Measurements from ENCODE around the gene SLC6A9.
A peak's percentile ranks its signal among the peaks of the same experiment; 100 is the strongest.

The SLC6A9 gene

GRCh38 chr1:44072821-44073220, 41.6 kb upstream of the SLC6A9 start:
- no peak overlapping the region for H3K4me3 ChIP-seq (ENCODE audit: low read depth, low read length)
- no peak for TF ChIP-seq CTCF (IDR thresholded peaks at IDR 0.05; ENCODE audit: borderline replicate concordance, insufficient read depth, low read depth, low read length)

DNA sequence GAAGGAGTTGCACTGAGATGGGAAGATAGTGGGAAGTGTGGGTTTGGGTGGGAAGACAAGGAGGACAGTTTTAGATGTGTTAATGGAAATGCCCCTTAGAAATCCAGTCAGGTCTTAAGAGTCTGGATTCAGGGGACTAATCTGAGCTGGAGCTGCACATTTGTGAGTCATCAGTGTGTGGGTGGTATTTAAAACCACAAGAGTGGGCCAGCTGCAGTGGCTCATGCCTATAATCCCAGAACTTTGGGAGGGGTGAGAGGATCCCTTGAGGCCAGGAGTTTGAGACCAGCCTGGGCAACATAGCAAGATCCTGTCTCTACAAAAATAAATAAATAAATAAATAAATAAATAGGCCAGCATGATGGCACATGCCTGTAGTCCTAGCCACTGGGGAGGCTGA, 40.9 kb upstream of the SLC6A9 start:
- no peak overlapping the region for H3K4me3 ChIP-seq (ENCODE audit: low read depth, low read length)
- no peak for TF ChIP-seq CTCF (IDR thresholded peaks at IDR 0.05; ENCODE audit: borderline replicate concordance, insufficient read depth, low read depth, low read length)

GRCh38 chr1:44071461-44071860, 40.2 kb upstream of the SLC6A9 start:
- TF ChIP-seq CTCF (IDR thresholded peaks at IDR 0.05; ENCODE audit: borderline replicate concordance, insufficient read depth, low read depth, low read length) = no peak

GRCh38 chr1:44068442-44068921, 37.2 kb upstream of the SLC6A9 start:
- TF ChIP-seq CTCF (IDR thresholded peaks at IDR 0.05; ENCODE audit: borderline replicate concordance, insufficient read depth, low read depth, low read length) = no peak
- no peak overlapping the region for H3K4me3 ChIP-seq (ENCODE audit: low read depth, low read length)

More at GRCh38 chr1:44071461-44071860, 40.2 kb upstream of the SLC6A9 start:
- no peak overlapping the region for H3K4me3 ChIP-seq (ENCODE audit: low read depth, low read length)

- H3K4me3 ChIP-seq (ENCODE audit: low read depth, low read length) = peak overlapping the region; percentile 19
- no peak for TF ChIP-seq CTCF (IDR thresholded peaks at IDR 0.05; ENCODE audit: borderline replicate concordance, insufficient read depth, low read depth, low read length)
Observed at GRCh38 chr1:44067266-44068250, 36.3 kb upstream of the SLC6A9 start.

GRCh38 chr1:44062656-44063179, 31.5 kb upstream of the SLC6A9 start:
- H3K4me3 ChIP-seq (ENCODE audit: low read depth, low read length) = no peak overlapping the region
- no peak for TF ChIP-seq CTCF (IDR thresholded peaks at IDR 0.05; ENCODE audit: borderline replicate concordance, insufficient read depth, low read depth, low read length)

Measured in GM12875 (cell line).